ENCODE results near the gene PHLDA3.

GRCh38 chr1:201433609-201434008, 35.4 kb downstream of the PHLDA3 start:
- TF ChIP-seq POLR2A (IDR thresholded peaks at IDR 0.05), result no peak
- TF ChIP-seq, protein P1, sequence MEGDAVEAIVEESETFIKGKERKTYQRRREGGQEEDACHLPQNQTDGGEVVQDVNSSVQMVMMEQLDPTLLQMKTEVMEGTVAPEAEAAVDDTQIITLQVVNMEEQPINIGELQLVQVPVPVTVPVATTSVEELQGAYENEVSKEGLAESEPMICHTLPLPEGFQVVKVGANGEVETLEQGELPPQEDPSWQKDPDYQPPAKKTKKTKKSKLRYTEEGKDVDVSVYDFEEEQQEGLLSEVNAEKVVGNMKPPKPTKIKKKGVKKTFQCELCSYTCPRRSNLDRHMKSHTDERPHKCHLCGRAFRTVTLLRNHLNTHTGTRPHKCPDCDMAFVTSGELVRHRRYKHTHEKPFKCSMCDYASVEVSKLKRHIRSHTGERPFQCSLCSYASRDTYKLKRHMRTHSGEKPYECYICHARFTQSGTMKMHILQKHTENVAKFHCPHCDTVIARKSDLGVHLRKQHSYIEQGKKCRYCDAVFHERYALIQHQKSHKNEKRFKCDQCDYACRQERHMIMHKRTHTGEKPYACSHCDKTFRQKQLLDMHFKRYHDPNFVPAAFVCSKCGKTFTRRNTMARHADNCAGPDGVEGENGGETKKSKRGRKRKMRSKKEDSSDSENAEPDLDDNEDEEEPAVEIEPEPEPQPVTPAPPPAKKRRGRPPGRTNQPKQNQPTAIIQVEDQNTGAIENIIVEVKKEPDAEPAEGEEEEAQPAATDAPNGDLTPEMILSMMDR (IDR thresholded peaks at IDR 0.05 in 4 of 5, conservative IDR thresholded peaks at IDR 0.05 in 1 of 5), result no peak
